Inferior parietal cortex (tissue), 1 donor: Measurements from ENCODE around the gene TPPP2.

ENCODE experiments used
- DNase-seq: peaks from one replicate; pipeline ENCODE4 v3.0.0-alpha.2; 2016; ENCODE audit errors: extremely low spot score

Gene TPPP2

DNA sequence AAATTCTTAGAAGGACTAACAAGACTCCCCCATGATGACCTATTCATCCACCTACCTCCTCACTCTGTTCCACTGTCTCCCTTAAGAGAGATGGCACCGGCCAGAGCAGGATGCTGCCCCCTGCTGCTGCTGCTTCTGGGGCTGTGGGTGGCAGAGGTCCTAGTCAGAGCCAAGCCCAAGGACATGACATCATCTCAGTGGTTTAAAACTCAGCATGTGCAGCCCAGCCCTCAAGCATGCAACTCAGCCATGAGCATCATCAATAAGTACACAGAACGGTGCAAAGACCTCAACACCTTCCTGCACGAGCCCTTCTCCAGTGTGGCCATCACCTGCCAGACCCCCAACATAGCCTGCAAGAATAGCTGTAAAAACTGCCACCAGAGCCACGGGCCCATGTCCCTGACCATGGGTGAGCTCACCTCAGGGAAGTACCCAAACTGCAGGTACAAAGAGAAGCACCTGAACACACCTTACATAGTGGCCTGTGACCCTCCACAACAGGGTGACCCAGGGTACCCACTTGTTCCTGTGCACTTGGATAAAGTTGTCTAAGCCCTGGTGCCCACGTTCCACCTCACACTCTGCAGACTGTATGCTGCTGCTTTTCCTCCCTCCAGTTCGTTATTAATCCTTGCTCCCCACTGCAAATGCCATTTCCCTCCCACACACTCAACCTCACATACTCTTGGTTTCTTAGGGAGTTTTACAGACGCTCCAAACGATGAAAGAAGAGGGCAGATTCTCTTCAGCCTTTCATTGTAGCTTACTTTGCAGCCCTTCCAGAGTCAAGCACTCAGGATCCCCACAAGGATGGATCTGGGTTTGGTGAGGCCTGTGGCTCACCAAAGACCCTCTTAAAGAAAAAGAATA is 28.0 kb downstream of the TPPP2 start, which contains the start of gene RNASE8:
Gene RNASE8 (plus strand): TSS at position 20 of the 873 bp plus-strand sequence. CDS start 71 bp downstream, at position 91.
- DNase-seq, result no peak

DNA sequence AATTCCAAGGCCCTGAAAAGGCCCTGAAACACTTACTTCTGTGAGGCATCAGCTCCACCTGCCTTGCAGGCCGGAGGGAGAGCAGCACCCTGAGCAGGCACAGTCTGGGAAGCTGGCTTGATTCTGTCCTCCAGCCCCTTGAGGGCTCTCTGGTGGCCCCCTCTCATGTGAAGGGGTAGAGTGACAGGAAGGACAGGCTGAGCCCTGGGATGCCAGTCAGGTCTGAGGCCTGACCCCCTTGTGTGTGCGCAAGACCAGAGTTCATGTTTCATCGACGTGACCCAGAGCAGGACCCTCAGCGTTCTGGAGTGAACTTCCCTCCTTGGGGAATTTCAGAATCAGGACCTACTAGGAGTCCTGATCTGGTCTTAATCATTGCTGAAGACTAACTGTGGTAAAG is 28.9 kb downstream of the TPPP2 start:
- DNase-seq, result no peak

DNA sequence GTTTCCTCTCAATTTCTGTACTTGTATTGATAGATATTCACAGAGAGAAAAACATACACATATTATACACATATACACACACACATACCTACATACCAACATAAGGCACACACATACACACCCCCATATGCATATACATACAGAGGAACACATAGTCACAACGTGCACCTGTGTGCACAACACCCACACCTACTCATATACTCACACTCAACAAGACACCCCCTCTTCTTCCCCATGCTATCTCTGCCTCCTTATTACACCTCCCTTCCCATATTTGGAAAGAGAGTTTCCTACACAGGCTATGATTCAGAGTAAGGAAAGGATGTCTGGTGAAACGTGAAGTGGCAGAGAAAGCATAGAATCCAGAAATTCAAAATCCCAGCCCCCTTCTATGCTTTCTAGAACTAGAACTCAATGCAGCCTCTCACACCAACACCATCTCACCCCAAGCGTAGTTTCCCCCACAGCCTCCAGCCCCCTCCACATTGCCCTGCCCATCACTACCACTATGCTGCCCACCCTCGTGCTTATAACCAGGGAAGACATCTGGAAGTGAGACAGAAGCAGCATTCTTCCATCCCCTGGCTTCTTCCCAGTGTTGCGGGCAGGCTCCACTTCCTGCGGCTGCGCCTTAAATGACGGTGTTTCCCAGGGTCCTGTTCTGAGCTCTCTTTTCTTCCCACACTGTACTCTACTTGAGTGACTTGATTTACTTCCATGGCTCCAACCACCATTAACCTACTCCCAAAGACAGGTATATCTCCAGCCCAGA is 30.0 kb downstream of the TPPP2 start:
- no peak for DNase-seq

DNA sequence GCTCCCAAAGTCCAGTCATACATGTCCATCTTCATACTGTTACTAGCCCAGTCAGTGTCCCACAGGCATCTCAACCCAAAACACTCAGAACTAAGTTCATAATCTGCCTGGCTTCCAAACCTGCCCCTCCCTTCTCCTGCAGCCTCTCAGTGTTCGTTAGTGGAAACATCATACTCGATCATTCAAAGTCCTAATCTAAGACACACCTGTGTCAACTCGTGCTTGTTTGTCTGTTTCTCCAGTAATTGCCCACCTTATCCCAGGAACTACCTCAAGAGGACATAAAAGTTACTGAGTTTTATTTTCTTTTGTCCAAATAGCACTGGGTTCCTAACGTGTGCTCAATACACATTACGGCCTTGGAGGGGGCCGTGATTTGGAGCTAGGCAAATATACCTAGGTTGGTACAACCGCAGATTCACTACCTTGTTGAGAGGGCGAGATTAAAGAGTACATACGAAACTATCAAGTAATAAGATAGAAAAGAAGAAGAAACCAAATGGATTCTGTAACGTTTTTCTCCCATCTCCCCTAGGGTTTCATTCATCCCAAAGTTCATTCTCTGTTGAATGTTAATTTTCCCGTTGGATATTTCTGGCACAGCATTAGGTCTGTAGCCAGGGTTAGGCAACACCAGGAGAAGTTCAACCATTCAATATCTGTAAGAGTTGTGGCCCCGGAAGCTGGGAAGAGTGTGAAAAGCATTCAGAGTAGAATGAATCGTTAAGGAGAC is 30.8 kb downstream of the TPPP2 start:
- DNase-seq, result no peak

DNA sequence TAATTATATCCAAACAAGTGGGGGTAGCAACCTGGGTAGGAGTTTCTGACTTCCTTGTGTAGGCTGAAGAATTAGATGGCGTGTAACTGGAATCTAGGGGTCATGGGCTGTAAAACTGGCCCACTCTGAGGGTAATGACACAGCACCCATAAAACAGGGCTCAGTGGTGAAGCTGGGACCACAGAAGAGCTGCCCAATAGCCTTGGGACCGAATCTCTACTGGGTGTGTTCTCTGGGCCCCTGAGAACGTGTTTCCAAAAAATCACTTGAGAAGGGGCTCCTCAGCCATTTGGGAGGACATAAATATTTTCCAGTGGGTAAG is 31.3 kb downstream of the TPPP2 start:
- no peak for DNase-seq

DNA sequence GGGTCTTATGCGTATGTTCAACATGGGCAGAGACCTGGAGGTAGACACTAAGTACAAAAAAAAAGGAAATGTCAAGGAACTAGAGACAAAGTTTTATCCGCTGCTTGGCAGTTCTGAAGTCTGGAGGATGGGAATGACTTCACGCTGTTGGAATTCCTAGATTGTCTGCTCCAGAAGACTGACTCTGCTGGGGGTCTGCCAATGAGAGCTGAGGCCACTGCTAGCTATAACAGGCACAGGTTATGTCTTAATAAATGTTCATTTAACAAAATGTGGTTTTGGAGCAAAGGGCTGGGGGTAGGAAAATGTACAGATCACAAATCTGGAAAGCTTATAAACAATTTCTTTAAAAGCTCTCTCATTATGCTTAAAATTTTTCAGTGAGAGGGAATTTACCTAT is 33.5 kb downstream of the TPPP2 start:
- DNase-seq, result no peak

DNA sequence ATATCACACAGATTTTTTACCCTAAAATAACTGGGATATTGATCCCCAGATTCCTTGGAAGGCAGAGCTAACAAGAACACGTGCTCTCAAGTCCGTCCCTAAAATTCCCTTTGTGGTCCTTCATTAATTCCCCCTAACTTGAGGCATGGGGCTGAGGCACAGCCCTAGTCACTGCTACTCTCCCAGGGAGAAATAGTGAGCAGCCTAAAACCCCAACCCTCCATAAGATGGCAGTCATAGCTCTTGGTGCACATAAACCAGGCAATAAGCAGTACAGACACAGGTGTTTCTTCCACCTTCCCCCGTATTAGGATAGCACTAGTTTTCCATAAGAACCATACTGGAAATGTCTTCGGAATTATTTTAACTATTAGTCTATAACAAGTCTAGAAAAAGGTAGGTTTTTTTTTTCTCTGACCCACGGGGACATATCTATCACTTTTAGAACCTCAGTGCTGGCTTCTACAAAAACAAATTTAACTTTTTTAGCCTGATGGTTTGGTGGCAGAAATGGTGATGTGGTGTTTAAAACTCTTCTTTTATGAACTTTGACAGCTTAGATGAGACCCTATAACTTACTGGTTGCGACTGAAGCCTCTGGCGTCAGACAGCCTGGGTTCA is 37.0 kb downstream of the TPPP2 start:
- no peak for DNase-seq

DNA sequence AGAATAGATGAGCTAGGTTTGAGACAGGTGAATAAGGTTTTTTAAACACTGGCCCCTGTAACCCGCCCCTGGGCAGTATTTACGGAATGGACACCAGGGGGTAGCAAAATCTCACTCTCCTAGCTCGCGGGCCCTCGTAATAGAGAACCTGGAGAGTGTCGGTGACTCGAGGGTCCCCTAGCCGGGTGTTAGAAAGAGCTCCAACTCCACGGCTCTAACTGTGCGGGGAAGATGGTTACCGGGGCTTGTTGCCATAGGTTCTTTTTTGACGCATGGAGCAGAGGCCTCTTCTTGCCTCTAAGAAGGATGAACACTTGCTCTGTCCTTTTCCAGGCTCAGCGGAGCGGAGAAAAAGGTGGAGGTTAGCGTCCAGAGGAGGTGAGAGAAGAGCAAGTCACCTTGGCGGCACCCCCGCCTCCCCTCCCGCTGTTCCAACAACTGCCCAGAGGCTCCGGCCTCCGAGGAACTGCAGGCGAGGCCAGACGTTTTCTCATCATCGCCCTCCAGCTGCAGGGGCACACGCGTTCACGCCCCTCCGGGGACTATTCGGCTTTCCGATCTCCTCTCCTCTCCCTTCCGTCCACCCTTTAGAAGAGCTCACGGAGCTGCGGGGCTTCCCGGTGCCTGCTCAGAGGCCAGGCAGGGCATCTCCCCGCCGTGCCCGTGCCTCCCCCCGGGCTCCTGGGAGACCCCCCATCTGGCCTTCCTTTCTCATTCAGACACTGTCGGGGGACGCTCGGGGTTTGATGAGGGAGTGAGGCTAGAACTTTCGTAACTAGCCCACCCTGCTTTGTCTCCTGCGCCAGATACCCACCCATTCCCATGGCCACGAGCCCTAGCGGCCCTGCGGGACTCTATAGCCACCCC is 38.7 kb downstream of the TPPP2 start:
- DNase-seq, result peak; percentile 73

DNA sequence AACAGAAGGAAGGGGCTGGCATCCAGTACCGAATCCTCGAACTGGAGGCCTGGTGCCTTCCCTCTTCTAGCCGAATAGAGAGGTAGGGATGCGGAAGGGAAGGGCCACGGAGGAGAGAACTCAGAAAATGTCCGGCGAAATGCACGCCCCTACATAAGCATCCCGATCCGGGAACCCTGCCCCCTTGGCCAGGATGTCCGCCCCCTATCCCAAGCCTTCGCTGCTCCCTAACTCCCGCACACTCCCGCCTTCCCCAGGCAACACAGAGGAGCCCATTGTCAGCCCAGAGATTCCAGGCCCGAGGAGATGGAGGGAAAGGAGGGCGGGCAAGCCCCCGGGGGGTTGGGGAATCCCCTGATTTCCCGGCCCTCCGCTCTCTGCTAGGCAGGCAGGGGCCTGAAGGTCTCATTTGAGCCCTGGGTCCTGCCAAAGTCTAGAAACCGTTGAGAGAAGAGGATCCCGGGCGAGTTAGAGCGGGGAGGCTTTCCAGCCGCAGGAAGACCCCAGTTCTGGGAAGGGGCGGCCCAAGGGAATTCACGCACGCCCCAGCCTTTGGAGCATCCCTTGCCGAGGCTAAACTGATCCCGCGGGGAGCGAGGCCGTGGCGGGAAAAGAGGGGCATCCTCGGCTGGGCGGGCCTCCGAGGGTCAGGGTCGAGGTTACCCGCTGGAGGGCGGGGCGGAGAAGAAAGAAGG is 39.5 kb downstream of the TPPP2 start:
- DNase-seq, result peak; percentile 45

DNA sequence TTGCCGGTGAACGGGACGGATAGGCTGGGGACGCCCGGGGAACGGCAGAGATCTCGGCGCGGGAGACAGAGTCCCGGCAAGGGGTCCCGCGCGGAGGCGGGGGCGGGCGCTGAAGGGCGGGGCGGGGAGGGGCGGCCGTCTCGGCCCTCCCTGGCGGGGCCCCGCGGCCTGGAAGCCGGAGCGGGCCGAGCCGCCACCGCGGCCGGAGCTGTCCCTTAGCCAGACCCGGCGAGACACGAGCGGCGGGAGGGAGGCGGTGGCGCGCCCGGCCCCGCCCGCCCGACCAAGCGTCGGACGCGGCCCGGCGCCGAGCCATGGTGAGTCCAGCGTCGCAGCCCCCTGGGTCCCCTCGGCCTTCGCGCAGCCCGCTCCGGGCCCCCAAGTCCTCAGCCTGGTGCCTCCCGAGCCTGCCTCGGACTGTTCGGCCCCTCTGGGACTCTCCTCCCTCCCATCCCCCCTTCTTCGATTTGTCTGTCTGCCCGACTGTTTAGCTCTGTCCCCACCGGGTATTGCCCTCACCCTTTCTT is 40.1 kb downstream of the TPPP2 start, which contains the start of gene ARHGEF40:
Gene ARHGEF40 (plus strand): TSS at position 222 of the 527 bp plus-strand sequence. CDS start 93 bp downstream, at position 315.
- DNase-seq, result peak; percentile 45

DNA sequence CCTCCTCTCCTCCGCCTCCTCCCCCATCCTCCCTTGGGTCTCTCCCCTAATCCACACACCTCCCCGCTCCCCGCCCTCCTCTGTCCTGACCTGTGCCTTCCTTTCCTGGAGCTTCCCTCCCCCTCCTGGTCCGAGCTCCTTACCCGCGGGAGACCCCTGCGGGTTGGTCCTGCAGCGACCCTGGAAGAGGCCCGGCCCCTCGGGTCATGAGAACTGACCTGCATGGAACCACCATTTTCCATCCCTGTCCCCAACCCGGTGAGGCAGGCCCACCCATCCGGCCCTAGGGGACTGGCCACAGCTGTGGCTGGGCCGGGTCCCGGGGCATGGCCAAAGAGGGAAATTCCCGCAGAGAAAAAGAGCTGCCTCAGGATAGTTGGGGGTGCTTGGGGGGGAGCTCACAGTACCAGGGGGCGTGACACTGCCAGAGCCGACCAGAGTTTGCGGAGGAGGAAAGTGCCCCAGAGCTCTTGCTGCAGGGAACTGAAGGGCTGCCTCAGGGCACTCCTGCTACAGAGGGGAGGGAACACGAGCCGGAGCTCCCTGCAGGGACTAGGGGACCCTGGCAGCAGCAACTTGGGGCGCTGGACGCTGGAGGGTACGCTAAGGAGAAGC is 40.7 kb downstream of the TPPP2 start:
- peak; percentile 13 for DNase-seq

DNA sequence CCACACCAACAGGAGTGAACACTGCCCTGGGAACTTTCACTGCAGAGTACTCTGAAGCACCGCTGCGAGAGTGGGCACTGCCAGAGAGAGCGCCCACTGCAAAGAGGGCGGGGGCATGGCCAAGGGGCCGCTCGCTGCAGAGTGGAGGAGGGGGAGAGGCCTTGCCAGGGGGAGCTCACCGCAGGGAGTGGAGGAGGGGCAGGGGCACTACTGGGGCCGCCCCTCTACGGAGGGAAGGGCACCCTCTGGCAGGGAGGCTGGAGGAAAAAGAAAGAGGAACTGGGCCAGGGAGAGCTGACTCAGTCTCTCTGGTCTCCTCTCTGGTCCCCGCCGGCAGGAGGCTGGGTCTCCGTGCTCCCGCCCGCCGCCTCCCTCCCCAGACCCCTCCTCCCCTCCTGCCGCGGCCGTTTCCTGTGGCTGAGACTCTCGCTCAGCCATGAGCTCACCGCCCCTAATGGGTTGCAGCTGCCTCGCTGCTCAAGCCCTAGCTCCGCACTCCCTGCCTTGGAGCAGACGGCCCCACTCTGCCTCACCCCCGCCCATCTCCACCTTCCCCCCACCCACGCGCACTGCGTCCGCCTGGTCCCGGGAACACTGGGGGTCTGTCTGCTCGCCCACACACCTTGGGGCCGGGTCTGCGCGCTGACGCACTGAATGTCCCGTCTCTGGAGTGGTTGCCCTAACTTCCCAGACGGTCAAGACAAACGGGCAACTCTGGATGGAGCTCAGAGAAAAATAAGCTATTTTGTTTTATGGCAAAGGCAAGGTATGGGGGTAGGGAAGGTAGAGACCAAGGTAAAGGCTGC is 41.4 kb downstream of the TPPP2 start:
- peak; percentile 25 for DNase-seq

DNA sequence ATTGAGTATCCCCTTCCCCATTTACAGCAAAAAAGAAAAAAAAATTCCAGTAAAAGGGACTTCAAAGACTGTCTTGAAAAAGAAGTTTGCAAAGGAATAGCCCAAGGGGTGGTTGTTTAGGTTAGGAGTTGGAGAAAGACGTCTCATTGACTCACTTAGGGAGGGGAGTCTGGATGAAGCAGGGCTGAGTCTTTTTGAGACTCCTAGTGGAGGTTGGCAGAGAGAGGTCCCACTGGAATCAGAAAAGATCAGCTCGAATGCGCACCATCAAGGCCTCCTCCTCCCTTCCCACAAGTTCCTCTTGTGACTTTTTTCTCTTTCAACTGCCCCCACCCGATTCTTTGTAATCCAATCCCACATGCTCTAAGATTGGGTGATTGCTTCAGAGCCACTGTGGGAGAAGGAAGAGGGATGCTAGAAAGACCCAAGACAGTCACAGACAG is 42.0 kb downstream of the TPPP2 start:
- DNase-seq, result no peak

DNA sequence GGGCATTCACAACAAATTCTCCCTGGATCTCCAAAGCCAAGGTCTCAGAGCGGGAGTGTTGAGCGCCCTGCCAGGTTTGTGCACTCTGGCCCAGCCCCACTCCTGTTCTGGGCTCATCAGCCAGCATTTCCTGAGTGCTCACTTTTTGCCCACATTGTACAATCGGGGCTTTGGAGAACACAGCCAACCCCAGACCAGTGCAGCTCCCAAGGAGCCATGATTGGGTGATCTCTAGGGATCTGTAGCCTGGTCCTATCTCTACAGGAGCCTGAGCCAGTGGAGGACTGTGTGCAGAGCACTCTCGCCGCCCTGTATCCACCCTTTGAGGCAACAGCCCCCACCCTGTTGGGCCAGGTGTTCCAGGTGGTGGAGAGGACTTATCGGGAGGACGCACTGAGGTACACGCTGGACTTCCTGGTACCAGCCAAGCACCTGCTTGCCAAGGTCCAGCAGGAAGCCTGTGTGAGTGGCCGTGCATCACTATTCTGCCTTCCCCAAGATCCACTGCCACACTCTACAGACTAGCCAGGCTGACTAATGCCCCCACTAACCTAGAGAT is 42.8 kb downstream of the TPPP2 start:
- no peak for DNase-seq

DNA sequence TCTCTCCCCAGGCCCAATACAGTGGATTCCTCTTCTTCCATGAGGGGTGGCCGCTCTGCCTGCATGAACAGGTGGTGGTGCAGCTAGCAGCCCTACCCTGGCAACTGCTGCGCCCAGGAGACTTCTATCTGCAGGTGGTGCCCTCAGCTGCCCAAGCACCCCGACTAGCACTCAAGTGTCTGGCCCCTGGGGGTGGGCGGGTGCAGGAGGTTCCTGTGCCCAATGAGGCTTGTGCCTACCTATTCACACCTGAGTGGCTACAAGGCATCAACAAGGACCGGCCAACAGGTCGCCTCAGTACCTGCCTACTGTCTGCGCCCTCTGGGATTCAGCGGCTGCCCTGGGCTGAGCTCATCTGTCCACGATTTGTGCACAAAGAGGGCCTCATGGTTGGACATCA is 43.9 kb downstream of the TPPP2 start:
- no peak for DNase-seq

DNA sequence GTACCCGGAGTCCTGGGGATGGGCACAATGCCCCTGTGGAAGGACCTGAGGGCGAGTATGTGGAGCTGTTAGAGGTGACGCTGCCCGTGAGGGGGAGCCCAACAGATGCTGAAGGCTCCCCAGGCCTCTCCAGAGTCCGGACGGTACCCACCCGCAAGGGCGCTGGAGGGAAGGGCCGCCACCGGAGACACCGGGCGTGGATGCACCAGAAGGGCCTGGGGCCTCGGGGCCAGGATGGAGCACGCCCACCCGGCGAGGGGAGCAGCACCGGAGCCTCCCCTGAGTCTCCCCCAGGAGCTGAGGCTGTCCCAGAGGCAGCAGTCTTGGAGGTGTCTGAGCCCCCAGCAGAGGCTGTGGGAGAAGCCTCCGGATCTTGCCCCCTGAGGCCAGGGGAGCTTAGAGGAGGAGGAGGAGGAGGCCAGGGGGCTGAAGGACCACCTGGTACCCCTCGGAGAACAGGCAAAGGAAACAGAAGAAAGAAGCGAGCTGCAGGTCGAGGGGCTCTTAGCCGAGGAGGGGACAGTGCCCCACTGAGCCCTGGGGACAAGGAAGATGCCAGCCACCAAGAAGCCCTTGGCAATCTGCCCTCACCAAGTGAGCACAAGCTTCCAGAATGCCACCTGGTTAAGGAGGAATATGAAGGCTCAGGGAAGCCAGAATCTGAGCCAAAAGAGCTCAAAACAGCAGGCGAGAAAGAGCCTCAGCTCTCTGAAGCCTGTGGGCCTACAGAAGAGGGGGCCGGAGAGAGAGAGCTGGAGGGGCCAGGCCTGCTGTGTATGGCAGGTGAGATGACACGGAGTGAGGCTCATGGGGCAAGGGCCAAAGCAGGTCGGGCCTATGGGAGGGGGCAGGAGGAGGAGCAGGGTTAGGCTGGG is 44.6 kb downstream of the TPPP2 start:
- no peak for DNase-seq
